DMS53 treated with DMSO at 0.1 percent for 48 hours (cell line): ENCODE data around the gene GATAD2B.

ENCODE experiments used
- DNase-seq: peaks from one replicate; lab custom pipeline; 2025; ENCODE audit not compliant: unreplicated experiment; lab: John Stamatoyannopoulos, UW

Gene GATAD2B

DNA sequence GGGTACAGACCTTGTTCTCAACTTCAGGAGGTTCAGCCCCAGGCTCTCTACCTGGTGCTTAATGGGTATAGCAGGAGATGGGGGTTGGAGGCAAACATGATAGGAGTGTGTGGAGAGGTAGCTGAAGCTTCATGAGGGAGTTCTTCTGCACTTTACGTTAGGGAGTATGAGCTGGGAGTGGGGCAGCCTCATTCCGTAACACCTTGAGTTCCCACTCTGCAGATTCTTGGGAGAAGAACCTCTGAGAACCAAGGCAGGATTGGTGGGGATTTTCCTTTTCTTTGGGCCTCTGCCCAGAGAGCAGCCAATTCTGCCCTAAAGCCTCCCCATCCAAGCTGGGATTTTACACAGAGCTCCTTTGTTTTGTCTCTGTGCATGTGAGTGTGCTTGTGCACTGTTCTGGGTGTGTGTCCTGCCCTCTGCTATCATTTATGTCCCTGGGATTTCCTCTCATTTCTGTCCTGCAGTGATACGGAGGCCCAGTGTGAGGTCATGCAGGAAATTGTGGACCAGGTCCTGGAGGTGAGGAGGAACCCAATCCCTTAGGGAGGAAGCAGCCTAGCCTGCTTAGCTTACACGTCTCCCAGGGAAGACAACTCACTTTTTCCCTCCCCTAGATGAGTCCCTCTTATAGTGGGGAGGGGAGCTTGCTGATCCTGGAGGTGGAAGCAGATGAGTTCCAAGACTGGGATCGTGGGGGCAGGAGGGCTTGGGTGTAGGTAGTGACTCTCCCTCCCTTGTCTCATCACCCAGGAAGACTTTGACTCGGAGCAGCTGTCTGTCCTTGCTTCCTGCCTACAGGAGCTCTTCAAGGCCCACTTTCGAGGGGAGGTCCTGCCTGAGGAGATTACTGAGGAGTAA lies 159.2 kb downstream of the GATAD2B start:
- no peak for DNase-seq

DNA sequence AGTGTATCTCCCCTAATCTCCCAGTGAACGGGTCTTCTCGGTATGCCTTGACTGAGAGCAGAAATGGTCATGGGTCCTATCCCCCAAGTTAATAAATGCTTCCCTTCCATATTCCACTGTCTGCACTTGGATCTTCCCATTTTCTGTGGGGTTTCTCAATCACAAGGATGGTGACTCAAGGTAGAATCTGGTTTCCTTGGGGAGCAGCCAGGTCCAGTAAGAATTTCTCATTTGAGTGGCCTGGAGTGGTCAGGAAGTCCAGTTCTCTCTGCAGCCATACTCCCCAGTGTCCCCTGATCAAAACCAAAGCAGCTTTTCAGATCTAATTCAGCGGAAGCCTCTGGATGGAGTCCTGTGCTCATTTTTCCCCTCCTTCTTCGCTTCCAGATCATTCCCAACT lies 162.3 kb downstream of the GATAD2B start:
- no peak for DNase-seq
